ENCODE measurements around the gene ZDHHC24. TPM values are rescaled to one million over a fixed set of nuclear protein-coding genes. Genes with fewer than 3 reads are reported as not detected.

ZDHHC24 gene
- total and polyA plus RNA-seq, 7 donors = 1.8 to 12.2 (median 6.8) TPM

GRCh38 chr11:66478729-66479393 is 67.0 kb downstream of the ZDHHC24 start:
- TF ChIP-seq, protein P1, sequence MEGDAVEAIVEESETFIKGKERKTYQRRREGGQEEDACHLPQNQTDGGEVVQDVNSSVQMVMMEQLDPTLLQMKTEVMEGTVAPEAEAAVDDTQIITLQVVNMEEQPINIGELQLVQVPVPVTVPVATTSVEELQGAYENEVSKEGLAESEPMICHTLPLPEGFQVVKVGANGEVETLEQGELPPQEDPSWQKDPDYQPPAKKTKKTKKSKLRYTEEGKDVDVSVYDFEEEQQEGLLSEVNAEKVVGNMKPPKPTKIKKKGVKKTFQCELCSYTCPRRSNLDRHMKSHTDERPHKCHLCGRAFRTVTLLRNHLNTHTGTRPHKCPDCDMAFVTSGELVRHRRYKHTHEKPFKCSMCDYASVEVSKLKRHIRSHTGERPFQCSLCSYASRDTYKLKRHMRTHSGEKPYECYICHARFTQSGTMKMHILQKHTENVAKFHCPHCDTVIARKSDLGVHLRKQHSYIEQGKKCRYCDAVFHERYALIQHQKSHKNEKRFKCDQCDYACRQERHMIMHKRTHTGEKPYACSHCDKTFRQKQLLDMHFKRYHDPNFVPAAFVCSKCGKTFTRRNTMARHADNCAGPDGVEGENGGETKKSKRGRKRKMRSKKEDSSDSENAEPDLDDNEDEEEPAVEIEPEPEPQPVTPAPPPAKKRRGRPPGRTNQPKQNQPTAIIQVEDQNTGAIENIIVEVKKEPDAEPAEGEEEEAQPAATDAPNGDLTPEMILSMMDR (IDR thresholded peaks at IDR 0.05) = peak; percentile 32 to 67 (median 61)
- TF ChIP-seq POLR2AphosphoS5 (IDR thresholded peaks at IDR 0.05) (no peak), POLR2A (IDR thresholded peaks at IDR 0.05) (no peak), EP300 (IDR thresholded peaks at IDR 0.05) (no peak)
- H3K4me1 ChIP-seq = peaks cover 0 to 21% (median 11%) of the 10 kb centered on the region in 4 donors
- H3K9me3 ChIP-seq = no peaks in the 10 kb centered on the region
- DNase-seq = no peak
- peaks cover 0 to 28% (median 8%) of the 10 kb centered on the region in 4 donors for H3K36me3 ChIP-seq
- peak overlapping the region; percentile 90 to 93 (median 92) for H3K27ac ChIP-seq
- H3K4me3 ChIP-seq = peak overlapping the region; percentile 56 to 75 (median 64)
- 48 to 51% methylated on average over 8 of the region's 8 CpGs for WGBS, 2 donors
- intact Hi-C loops (cut with DNase I) = loop anchor here (1.0 kb wide), 1 partner anchor 12 kb away; no protein-coding TSS in a partner anchor
- no peaks in the 10 kb centered on the region for H3K27me3 ChIP-seq

DNA sequence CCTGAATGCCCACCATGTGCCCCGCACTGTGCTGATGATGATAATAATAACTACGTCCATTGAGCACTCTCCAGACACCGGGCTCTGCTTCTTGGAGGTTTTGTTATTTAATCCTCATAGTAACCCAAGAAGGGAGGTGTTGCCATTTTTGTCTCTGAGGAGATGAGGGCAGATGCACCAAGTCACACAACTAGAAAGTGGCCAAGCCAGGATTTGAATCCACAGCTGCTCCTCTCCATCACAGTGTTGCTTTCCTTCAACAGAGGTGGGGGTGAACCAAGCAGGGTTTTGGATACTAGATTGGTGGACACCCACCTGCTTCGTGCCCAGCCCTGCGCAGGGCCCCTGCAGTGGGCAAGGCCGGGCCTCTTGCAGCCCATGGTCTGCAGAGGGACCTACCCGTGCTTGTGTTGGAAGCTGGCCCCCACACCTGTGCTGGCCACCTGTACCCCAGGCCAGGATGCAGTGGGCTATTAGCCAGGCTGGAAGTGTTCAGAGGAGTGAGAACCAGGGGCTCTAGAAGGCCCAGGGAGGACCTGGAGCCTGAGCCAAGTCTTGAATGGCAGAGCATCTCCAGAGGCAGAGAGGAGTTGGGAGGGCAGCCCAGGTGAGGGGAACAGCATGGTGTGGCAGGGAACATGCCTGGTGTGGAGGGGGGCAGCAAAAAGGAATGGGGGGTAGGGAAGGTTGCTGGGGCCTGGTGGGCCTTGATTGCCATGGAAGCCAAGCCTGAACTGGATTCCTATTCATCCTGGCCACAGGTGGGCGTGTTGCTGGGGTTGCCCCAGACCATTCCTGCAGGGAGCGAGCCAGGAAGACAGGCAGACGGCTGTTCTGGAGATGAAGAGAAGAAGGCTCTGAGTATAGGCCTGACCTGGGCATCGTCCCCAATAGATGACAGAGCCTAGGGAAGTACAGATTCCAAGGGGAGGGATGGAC is 68.3 kb downstream of the ZDHHC24 start:
- no peak for TF ChIP-seq POLR2AphosphoS5 (IDR thresholded peaks at IDR 0.05)
- no peak for TF ChIP-seq POLR2A (IDR thresholded peaks at IDR 0.05)
- no peak for TF ChIP-seq EP300 (IDR thresholded peaks at IDR 0.05)
- TF ChIP-seq, protein P1 (IDR thresholded peaks at IDR 0.05) = no peak
- Histone ChIP-seq H3K27me3 (no peaks in the 10 kb centered on the region), H3K4me3 (no peak overlapping the region), H3K9me3 (no peaks in the 10 kb centered on the region), H3K36me3 (peaks cover 12 to 37% (median 21%) of the 10 kb centered on the region in 4 donors), H3K4me1 (peaks cover 0 to 21% (median 11%) of the 10 kb centered on the region in 4 donors), H3K27ac (no peak overlapping the region)
- WGBS, 2 donors = 91% methylated on average over 11 of the region's 11 CpGs
- intact Hi-C loops (cut with DNase I) = no loop called here
- no peak for DNase-seq

- 78 to 80% methylated on average over 9 of the region's 9 CpGs for WGBS, 2 donors
- H3K36me3 ChIP-seq = peaks cover 16 to 44% (median 26%) of the 10 kb centered on the region in 4 donors
- no peak overlapping the region for H3K4me3 ChIP-seq
- no peaks in the 10 kb centered on the region for H3K9me3 ChIP-seq
- H3K27me3 ChIP-seq = no peaks in the 10 kb centered on the region
- H3K4me1 ChIP-seq = peaks cover 0 to 21% (median 11%) of the 10 kb centered on the region in 4 donors
- intact Hi-C loops (cut with DNase I) = no loop called here
- no peak for DNase-seq
- no peak overlapping the region for H3K27ac ChIP-seq
- TF ChIP-seq, protein P1 (IDR thresholded peaks at IDR 0.05) = no peak
- TF ChIP-seq EP300 (IDR thresholded peaks at IDR 0.05) (no peak), POLR2A (IDR thresholded peaks at IDR 0.05) (no peak), POLR2AphosphoS5 (IDR thresholded peaks at IDR 0.05) (no peak)
Measured at GRCh38 chr11:66476841-66477251, 69.0 kb downstream of the ZDHHC24 start.

- Histone ChIP-seq H3K4me1 (peaks cover 0 to 21% (median 11%) of the 10 kb centered on the region in 4 donors), H3K4me3 (no peak overlapping the region), H3K27ac (no peak overlapping the region), H3K9me3 (no peaks in the 10 kb centered on the region), H3K27me3 (no peaks in the 10 kb centered on the region), H3K36me3 (peaks cover 16 to 49% (median 26%) of the 10 kb centered on the region in 4 donors)
- WGBS, 2 donors = 81 to 88% methylated on average over 10 of the region's 10 CpGs
- intact Hi-C loops (cut with DNase I) = no loop called here
- no peak for TF ChIP-seq EP300 (IDR thresholded peaks at IDR 0.05)
- no peak for TF ChIP-seq POLR2A (IDR thresholded peaks at IDR 0.05)
- TF ChIP-seq POLR2AphosphoS5 (IDR thresholded peaks at IDR 0.05) = no peak
- TF ChIP-seq, protein P1 (IDR thresholded peaks at IDR 0.05) = no peak
- no peak for DNase-seq
Measured at GRCh38 chr11:66476173-66476840, 69.5 kb downstream of the ZDHHC24 start.
